MCF 10A (cell line): ENCODE measurements around the gene EFEMP1. TPM values are rescaled to one million over a fixed set of nuclear protein-coding genes. Genes with fewer than 3 reads are reported as not detected.

Source experiments
- BruUV-seq: library from RNA; stranded (reverse); fragments of 400-500 nt; replicated peaks from 2 replicates; lab custom pipeline; 2021; lab: Mats Ljungman, UMichigan
- CTCF ChIA-PET: fragments of 300-600 bp; sonication (Branson Sonifier 250); formaldehyde crosslinking; extraction: SDS; loops from one replicate; lab custom pipeline; 2021; ENCODE audit warnings: antibody characterized with exemption, inconsistent platforms; lab: Yijun Ruan, JAX
- POLR2A ChIA-PET: fragments of 300-600, 350-650 bp; sonication (Branson Sonifier 250); formaldehyde crosslinking; extraction: SDS; loops from one replicate; lab custom pipeline; 2020; ENCODE audit warnings: antibody characterized with exemption, inconsistent platforms; lab: Yijun Ruan, JAX
- DNase-seq: peaks from one replicate; pipeline ENCODE4 v3.0.0-alpha.2; 2018; ENCODE audit not compliant: unreplicated experiment
- H3K27ac Mint-ChIP-seq: one replicate; pipeline ENCODE4 v1.8.0; 2022; ENCODE audit warnings: mild to moderate bottlenecking, low read depth, mixed read lengths; ENCODE audit not compliant: unreplicated experiment
- H3K27me3 Mint-ChIP-seq: one replicate; pipeline ENCODE4 v1.8.0; 2022; ENCODE audit warnings: mixed read lengths; ENCODE audit not compliant: insufficient read depth, unreplicated experiment
- H3K36me3 Mint-ChIP-seq: one replicate; pipeline ENCODE4 v1.8.0; 2022; ENCODE audit warnings: mild to moderate bottlenecking, moderate library complexity, mixed read lengths; ENCODE audit not compliant: insufficient read depth, unreplicated experiment
- H3K4me1 Mint-ChIP-seq: one replicate; pipeline ENCODE4 v1.8.0; 2022; ENCODE audit warnings: mixed read lengths; ENCODE audit not compliant: insufficient read depth, unreplicated experiment
- H3K4me3 Mint-ChIP-seq: one replicate; pipeline ENCODE4 v1.8.0; 2022; ENCODE audit warnings: mild to moderate bottlenecking, moderate library complexity, mixed read lengths; ENCODE audit not compliant: unreplicated experiment
- H3K9me3 Mint-ChIP-seq: one replicate; pipeline ENCODE4 v1.8.0; 2022; ENCODE audit warnings: mixed read lengths; ENCODE audit not compliant: unreplicated experiment
- CTCF ChIP-seq: fragments of 200-600 bp; IDR thresholded peaks from one replicate; pipeline ENCODE4 v1.8.0; 2022; ENCODE audit warnings: antibody characterized with exemption, mild to moderate bottlenecking; ENCODE audit not compliant: unreplicated experiment
- intact Hi-C: fragments of 100-400 bp; cut with micrococcal nuclease; formaldehyde crosslinking; loops from 2 replicates; pipeline ENCODE4 v1.14.1; 2022
- total RNA-seq: library from RNA; stranded (reverse); gene quantifications from 2 replicates; pipeline ENCODE4 v1.2.3, GENCODE V29; 2022

EFEMP1 gene
- total RNA-seq, 1 experiment from 2014 or later = 163 TPM

DNA sequence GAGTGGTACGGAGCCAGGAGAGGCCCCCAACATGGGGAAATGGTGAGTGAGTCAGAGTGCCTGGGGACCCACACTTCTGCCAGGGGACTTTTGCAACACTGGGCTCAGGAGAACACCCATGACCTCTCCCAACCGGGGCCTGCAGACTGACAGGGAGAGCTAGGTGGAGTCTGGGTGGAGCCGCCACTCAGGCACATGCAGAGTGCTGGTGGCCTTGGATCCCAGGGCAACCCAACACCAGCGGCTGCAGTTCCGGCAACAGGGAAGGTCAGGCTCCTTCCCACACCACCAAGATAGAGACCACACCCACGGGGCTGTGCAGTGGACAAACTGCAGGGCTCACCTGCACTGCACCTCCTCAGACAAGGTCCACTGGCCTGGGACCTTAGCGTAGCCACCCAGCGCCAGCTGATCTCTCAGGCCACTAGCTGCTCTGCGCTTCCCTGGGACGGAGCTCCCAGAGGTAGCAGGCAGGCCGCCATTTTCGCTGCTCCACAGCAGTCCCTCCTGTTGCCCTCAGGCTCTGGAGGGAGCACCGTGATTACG, 99.0 kb downstream of the EFEMP1 start:
- no TSS peak for BruUV-seq
- DNase-seq = no peak
- no peak overlapping the region for H3K27ac Mint-ChIP-seq
- CTCF ChIA-PET = no interaction called here
- no peak for TF ChIP-seq CTCF
- H3K27me3 Mint-ChIP-seq = no peaks in the 10 kb centered on the region
- intact Hi-C loops = no loop called here
- H3K4me1 Mint-ChIP-seq = peaks cover 18% of the 10 kb centered on the region
- no peak overlapping the region for H3K4me3 Mint-ChIP-seq
- POLR2A ChIA-PET = no interaction called here
- H3K9me3 Mint-ChIP-seq = no peaks in the 10 kb centered on the region
- H3K36me3 Mint-ChIP-seq = no peaks in the 10 kb centered on the region

Other genes starting within 250 kb of the EFEMP1 start
- 45.4 and 56.8 TPM in 2 replicates for gene PNPT1, start 229.9 kb downstream of the EFEMP1 start, total RNA-seq